UCSD-AML1 (cell line): ENCODE results near the gene NSRP1.
"Not testable (repeated sequence)": the region's sequence is repeated elsewhere in the genome, so short reads cannot be mapped to it uniquely, and the experiment has no call there.

Source experiments
- DNase-seq: peaks from one replicate; lab custom pipeline; 2025; ENCODE audit not compliant: unreplicated experiment; lab: John Stamatoyannopoulos, UW

NSRP1 gene

GRCh38 chr17:30116661-30117551, at the start of gene NSRP1:
Gene NSRP1, plus strand, starts transcription at chr17:30116816. Its CDS starts 28 bp downstream, at chr17:30116844.
- peak; percentile 90 for DNase-seq

- no peak for DNase-seq
These were observed 48.2 kb upstream of the NSRP1 start for GRCh38 chr17:30068465-30068864.

GRCh38 chr17:30074254-30074653, 42.4 kb upstream of the NSRP1 start:
- DNase-seq, result no peak

GRCh38 chr17:30074730-30075129, 41.9 kb upstream of the NSRP1 start:
- no peak for DNase-seq

GRCh38 chr17:30082773-30083172, 33.8 kb upstream of the NSRP1 start:
- no peak for DNase-seq

GRCh38 chr17:30084788-30085187, 31.8 kb upstream of the NSRP1 start:
- no peak for DNase-seq

- DNase-seq, result no peak
These were observed 29.7 kb upstream of the NSRP1 start for GRCh38 chr17:30086896-30087295.

GRCh38 chr17:30087431-30087830, 29.2 kb upstream of the NSRP1 start:
- not testable (repeated sequence) for DNase-seq

- no peak for DNase-seq
These were observed 25.4 kb upstream of the NSRP1 start for GRCh38 chr17:30091121-30091670.

GRCh38 chr17:30091771-30092170, 24.8 kb upstream of the NSRP1 start:
- no peak for DNase-seq

GRCh38 chr17:30092886-30093285, 23.7 kb upstream of the NSRP1 start:
- no peak for DNase-seq

- DNase-seq, result peak; percentile 19
These were observed 23.0 kb upstream of the NSRP1 start for GRCh38 chr17:30093463-30094147.

GRCh38 chr17:30095507-30096244, 20.9 kb upstream of the NSRP1 start:
- DNase-seq, result no peak

GRCh38 chr17:30101686-30102390, 14.8 kb upstream of the NSRP1 start:
- DNase-seq, result no peak

- no peak for DNase-seq
These were observed 12.7 kb upstream of the NSRP1 start for GRCh38 chr17:30103921-30104320.

GRCh38 chr17:30104575-30105339, 11.9 kb upstream of the NSRP1 start:
- DNase-seq, result peak; percentile 75

GRCh38 chr17:30112794-30113193, 3.8 kb upstream of the NSRP1 start:
- no peak for DNase-seq

- DNase-seq, result no peak
These were observed 3.4 kb upstream of the NSRP1 start for GRCh38 chr17:30113213-30113612.

- DNase-seq, result no peak
These were observed 313 bp upstream of the NSRP1 start for GRCh38 chr17:30116345-30116660.

GRCh38 chr17:30117675-30118081, 1.1 kb downstream of the NSRP1 start:
- no peak for DNase-seq
